ENCODE data around the gene PRR19. TPM values are rescaled to one million over a fixed set of nuclear protein-coding genes. Genes with fewer than 3 reads are reported as not detected.

PRR19 gene
- total RNA-seq, 1 donor, result 0.86 TPM

- peak within 1 kb of the TSS; percentile 47 for H3K4me3 ChIP-seq (ENCODE audit: low read depth, low read length)
- TF ChIP-seq CTCF (IDR thresholded peaks at IDR 0.05; ENCODE audit: insufficient read depth, low read depth, low read length), result no peak
- DNase-seq (ENCODE audit: low read depth), result peak; percentile 47
Observed at GRCh38 chr19:42313096-42313839, 11.3 kb downstream of the PRR19 start, which contains the start of gene TMEM145. Gene TMEM145, plus strand, starts transcription at chr19:42313309. Its CDS starts 68 bp downstream, at chr19:42313377.

- TF ChIP-seq CTCF (IDR thresholded peaks at IDR 0.05; ENCODE audit: insufficient read depth, low read depth, low read length), result no peak
- no peak for DNase-seq (ENCODE audit: low read depth)
- H3K4me3 ChIP-seq (ENCODE audit: low read depth, low read length), result no peak overlapping the region
Observed at GRCh38 chr19:42313840-42314755, 12.2 kb downstream of the PRR19 start.

GRCh38 chr19:42315024-42315423 is 13.1 kb downstream of the PRR19 start:
- DNase-seq (ENCODE audit: low read depth), result no peak
- H3K4me3 ChIP-seq (ENCODE audit: low read depth, low read length), result no peak overlapping the region
- TF ChIP-seq CTCF (IDR thresholded peaks at IDR 0.05; ENCODE audit: insufficient read depth, low read depth, low read length), result no peak

GRCh38 chr19:42316223-42317211 is 14.6 kb downstream of the PRR19 start:
- TF ChIP-seq CTCF (IDR thresholded peaks at IDR 0.05; ENCODE audit: insufficient read depth, low read depth, low read length), result no peak
- no peak for DNase-seq (ENCODE audit: low read depth)
- no peak overlapping the region for H3K4me3 ChIP-seq (ENCODE audit: low read depth, low read length)

GRCh38 chr19:42317535-42317934 is 15.6 kb downstream of the PRR19 start:
- no peak overlapping the region for H3K4me3 ChIP-seq (ENCODE audit: low read depth, low read length)
- DNase-seq (ENCODE audit: low read depth), result no peak
- no peak for TF ChIP-seq CTCF (IDR thresholded peaks at IDR 0.05; ENCODE audit: insufficient read depth, low read depth, low read length)

GRCh38 chr19:42322305-42322704 is 20.4 kb downstream of the PRR19 start:
- H3K4me3 ChIP-seq (ENCODE audit: low read depth, low read length), result no peak overlapping the region
- no peak for TF ChIP-seq CTCF (IDR thresholded peaks at IDR 0.05; ENCODE audit: insufficient read depth, low read depth, low read length)
- no peak for DNase-seq (ENCODE audit: low read depth)
